ENCODE results near the gene LSAMP.

DNA sequence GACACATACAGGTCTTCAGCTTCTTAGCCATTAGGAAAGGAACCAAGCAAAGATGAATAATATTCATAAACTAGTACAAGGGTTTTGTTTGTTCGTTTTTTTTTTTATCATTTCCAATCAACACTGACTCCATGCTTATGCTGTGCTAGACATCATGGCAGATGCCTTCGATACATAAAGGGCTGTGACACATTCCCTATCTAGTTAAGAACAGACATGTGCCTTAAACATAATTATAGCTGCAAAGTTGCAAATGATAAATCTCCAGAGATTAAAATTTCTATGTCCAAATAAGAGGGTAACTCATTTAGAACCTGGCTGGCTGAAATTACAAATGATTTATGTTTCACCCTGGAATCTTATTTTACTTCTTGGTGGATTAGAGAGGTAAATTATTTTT, 386.4 kb downstream of the LSAMP start:
- TF ChIP-seq, protein P1, sequence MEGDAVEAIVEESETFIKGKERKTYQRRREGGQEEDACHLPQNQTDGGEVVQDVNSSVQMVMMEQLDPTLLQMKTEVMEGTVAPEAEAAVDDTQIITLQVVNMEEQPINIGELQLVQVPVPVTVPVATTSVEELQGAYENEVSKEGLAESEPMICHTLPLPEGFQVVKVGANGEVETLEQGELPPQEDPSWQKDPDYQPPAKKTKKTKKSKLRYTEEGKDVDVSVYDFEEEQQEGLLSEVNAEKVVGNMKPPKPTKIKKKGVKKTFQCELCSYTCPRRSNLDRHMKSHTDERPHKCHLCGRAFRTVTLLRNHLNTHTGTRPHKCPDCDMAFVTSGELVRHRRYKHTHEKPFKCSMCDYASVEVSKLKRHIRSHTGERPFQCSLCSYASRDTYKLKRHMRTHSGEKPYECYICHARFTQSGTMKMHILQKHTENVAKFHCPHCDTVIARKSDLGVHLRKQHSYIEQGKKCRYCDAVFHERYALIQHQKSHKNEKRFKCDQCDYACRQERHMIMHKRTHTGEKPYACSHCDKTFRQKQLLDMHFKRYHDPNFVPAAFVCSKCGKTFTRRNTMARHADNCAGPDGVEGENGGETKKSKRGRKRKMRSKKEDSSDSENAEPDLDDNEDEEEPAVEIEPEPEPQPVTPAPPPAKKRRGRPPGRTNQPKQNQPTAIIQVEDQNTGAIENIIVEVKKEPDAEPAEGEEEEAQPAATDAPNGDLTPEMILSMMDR (tag by site-specific recombination; IDR thresholded peaks at IDR 0.05), result no peak
- no peak for TF ChIP-seq ZNF214 (tag by site-specific recombination; IDR thresholded peaks at IDR 0.05; ENCODE audit: borderline replicate concordance)
- no peak for TF ChIP-seq ZBTB8A (tag by site-specific recombination; IDR thresholded peaks at IDR 0.05)
- no peak for TF ChIP-seq ZNF585B (tag by site-specific recombination; IDR thresholded peaks at IDR 0.05)
- TF ChIP-seq RBAK (tag by site-specific recombination; IDR thresholded peaks at IDR 0.05), result no peak
- TF ChIP-seq, protein P2, sequence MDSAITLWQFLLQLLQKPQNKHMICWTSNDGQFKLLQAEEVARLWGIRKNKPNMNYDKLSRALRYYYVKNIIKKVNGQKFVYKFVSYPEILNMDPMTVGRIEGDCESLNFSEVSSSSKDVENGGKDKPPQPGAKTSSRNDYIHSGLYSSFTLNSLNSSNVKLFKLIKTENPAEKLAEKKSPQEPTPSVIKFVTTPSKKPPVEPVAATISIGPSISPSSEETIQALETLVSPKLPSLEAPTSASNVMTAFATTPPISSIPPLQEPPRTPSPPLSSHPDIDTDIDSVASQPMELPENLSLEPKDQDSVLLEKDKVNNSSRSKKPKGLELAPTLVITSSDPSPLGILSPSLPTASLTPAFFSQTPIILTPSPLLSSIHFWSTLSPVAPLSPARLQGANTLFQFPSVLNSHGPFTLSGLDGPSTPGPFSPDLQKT (IDR thresholded peaks at IDR 0.05; ENCODE audit: borderline replicate concordance, low read depth, low read length), result no peak
- TF ChIP-seq, protein P3, sequence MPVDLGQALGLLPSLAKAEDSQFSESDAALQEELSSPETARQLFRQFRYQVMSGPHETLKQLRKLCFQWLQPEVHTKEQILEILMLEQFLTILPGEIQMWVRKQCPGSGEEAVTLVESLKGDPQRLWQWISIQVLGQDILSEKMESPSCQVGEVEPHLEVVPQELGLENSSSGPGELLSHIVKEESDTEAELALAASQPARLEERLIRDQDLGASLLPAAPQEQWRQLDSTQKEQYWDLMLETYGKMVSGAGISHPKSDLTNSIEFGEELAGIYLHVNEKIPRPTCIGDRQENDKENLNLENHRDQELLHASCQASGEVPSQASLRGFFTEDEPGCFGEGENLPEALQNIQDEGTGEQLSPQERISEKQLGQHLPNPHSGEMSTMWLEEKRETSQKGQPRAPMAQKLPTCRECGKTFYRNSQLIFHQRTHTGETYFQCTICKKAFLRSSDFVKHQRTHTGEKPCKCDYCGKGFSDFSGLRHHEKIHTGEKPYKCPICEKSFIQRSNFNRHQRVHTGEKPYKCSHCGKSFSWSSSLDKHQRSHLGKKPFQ (tag by site-specific recombination; IDR thresholded peaks at IDR 0.05), result no peak
- TF ChIP-seq ZBTB7A (tag by site-specific recombination; IDR thresholded peaks at IDR 0.05; ENCODE audit: low read depth), result no peak
- no peak for TF ChIP-seq YY1 (tag by site-specific recombination; IDR thresholded peaks at IDR 0.05)
- TF ChIP-seq ZNF76 (tag by site-specific recombination; IDR thresholded peaks at IDR 0.05; ENCODE audit: borderline replicate concordance, low read depth), result no peak
- no peak for TF ChIP-seq ZNF354C (tag by site-specific recombination; IDR thresholded peaks at IDR 0.05; ENCODE audit: borderline replicate concordance, low read depth)
- no peak for TF ChIP-seq MEIS1 (CRISPR knock-in tag; IDR thresholded peaks at IDR 0.05; ENCODE audit: borderline replicate concordance)
- no peak for TF ChIP-seq ZNF830 (tag by site-specific recombination; IDR thresholded peaks at IDR 0.05; ENCODE audit: low read depth)
- TF ChIP-seq, protein P4, sequence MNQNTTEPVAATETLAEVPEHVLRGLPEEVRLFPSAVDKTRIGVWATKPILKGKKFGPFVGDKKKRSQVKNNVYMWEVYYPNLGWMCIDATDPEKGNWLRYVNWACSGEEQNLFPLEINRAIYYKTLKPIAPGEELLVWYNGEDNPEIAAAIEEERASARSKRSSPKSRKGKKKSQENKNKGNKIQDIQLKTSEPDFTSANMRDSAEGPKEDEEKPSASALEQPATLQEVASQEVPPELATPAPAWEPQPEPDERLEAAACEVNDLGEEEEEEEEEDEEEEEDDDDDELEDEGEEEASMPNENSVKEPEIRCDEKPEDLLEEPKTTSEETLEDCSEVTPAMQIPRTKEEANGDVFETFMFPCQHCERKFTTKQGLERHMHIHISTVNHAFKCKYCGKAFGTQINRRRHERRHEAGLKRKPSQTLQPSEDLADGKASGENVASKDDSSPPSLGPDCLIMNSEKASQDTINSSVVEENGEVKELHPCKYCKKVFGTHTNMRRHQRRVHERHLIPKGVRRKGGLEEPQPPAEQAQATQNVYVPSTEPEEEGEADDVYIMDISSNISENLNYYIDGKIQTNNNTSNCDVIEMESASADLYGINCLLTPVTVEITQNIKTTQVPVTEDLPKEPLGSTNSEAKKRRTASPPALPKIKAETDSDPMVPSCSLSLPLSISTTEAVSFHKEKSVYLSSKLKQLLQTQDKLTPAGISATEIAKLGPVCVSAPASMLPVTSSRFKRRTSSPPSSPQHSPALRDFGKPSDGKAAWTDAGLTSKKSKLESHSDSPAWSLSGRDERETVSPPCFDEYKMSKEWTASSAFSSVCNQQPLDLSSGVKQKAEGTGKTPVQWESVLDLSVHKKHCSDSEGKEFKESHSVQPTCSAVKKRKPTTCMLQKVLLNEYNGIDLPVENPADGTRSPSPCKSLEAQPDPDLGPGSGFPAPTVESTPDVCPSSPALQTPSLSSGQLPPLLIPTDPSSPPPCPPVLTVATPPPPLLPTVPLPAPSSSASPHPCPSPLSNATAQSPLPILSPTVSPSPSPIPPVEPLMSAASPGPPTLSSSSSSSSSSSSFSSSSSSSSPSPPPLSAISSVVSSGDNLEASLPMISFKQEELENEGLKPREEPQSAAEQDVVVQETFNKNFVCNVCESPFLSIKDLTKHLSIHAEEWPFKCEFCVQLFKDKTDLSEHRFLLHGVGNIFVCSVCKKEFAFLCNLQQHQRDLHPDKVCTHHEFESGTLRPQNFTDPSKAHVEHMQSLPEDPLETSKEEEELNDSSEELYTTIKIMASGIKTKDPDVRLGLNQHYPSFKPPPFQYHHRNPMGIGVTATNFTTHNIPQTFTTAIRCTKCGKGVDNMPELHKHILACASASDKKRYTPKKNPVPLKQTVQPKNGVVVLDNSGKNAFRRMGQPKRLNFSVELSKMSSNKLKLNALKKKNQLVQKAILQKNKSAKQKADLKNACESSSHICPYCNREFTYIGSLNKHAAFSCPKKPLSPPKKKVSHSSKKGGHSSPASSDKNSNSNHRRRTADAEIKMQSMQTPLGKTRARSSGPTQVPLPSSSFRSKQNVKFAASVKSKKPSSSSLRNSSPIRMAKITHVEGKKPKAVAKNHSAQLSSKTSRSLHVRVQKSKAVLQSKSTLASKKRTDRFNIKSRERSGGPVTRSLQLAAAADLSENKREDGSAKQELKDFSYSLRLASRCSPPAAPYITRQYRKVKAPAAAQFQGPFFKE (tag by site-specific recombination; IDR thresholded peaks at IDR 0.05; ENCODE audit: borderline replicate concordance), result no peak
